ENCODE results near the gene GDI2.
A peak's percentile ranks its signal among the peaks of the same experiment; 100 is the strongest.
"Not testable (repeated sequence)": the region's sequence is repeated elsewhere in the genome, so short reads cannot be mapped to it uniquely, and the experiment has no call there.

Gene GDI2

GRCh38 chr10:5826511-5826910 is 13.3 kb upstream of the GDI2 start:
- not testable (repeated sequence) for DNase-seq

- peak; percentile 63 for DNase-seq
Observed at GRCh38 chr10:5818894-5819293, 5.7 kb upstream of the GDI2 start.

GRCh38 chr10:5818048-5818331 is 4.8 kb upstream of the GDI2 start:
- DNase-seq, result no peak

GRCh38 chr10:5817322-5818047 is 4.3 kb upstream of the GDI2 start:
- DNase-seq, result peak; percentile 17

GRCh38 chr10:5816170-5816569 is 2.9 kb upstream of the GDI2 start:
- DNase-seq, result no peak

GRCh38 chr10:5814110-5815107 is 1.2 kb upstream of the GDI2 start:
- peak; percentile 30 for DNase-seq

- DNase-seq, result no peak
Observed at GRCh38 chr10:5813091-5813340, 218 bp downstream of the GDI2 start.

GRCh38 chr10:5812283-5813090 is 747 bp downstream of the GDI2 start:
- DNase-seq, result peak; percentile 52

GRCh38 chr10:5811387-5811821 is 1.8 kb downstream of the GDI2 start:
- no peak for DNase-seq

GRCh38 chr10:5810225-5810624 is 3.0 kb downstream of the GDI2 start:
- DNase-seq, result no peak

GRCh38 chr10:5809527-5810154 is 3.6 kb downstream of the GDI2 start:
- no peak for DNase-seq

GRCh38 chr10:5808783-5809392 is 4.3 kb downstream of the GDI2 start:
- not testable (repeated sequence) for DNase-seq

GRCh38 chr10:5806745-5807144 is 6.5 kb downstream of the GDI2 start:
- DNase-seq, result no peak

GRCh38 chr10:5805711-5806110 is 7.5 kb downstream of the GDI2 start:
- peak; percentile 28 for DNase-seq

GRCh38 chr10:5805260-5805659 is 8.0 kb downstream of the GDI2 start:
- DNase-seq, result no peak

- DNase-seq, result no peak
Observed at GRCh38 chr10:5804386-5804785, 8.8 kb downstream of the GDI2 start.

- no peak for DNase-seq
Observed at GRCh38 chr10:5800782-5801181, 12.5 kb downstream of the GDI2 start.

- no peak for DNase-seq
Observed at GRCh38 chr10:5794236-5794635, 19.0 kb downstream of the GDI2 start.

GRCh38 chr10:5789626-5790025 is 23.6 kb downstream of the GDI2 start:
- DNase-seq, result no peak

GRCh38 chr10:5788969-5789368 is 24.3 kb downstream of the GDI2 start:
- no peak for DNase-seq

GRCh38 chr10:5783300-5783699 is 29.9 kb downstream of the GDI2 start:
- DNase-seq, result no peak

- DNase-seq, result peak; percentile 35
Observed at GRCh38 chr10:5782174-5782573, 31.1 kb downstream of the GDI2 start.

- DNase-seq, result no peak
Observed at GRCh38 chr10:5779730-5780129, 33.5 kb downstream of the GDI2 start.
